ENCODE measurements around the gene RASGRP4. TPM values are rescaled to one million over a fixed set of nuclear protein-coding genes. Genes with fewer than 3 reads are reported as not detected.

The RASGRP4 gene
- total and polyA plus RNA-seq, 10 of the 15 experiments (the other 5 are each of a cell fraction or from before 2014, with no cell fraction given), result 0.24 to 7.4 (median 3.3) TPM

GRCh38 chr19:38441657-38442348, 15.8 kb upstream of the RASGRP4 start (continued):
- TF ChIP-seq, protein P1, sequence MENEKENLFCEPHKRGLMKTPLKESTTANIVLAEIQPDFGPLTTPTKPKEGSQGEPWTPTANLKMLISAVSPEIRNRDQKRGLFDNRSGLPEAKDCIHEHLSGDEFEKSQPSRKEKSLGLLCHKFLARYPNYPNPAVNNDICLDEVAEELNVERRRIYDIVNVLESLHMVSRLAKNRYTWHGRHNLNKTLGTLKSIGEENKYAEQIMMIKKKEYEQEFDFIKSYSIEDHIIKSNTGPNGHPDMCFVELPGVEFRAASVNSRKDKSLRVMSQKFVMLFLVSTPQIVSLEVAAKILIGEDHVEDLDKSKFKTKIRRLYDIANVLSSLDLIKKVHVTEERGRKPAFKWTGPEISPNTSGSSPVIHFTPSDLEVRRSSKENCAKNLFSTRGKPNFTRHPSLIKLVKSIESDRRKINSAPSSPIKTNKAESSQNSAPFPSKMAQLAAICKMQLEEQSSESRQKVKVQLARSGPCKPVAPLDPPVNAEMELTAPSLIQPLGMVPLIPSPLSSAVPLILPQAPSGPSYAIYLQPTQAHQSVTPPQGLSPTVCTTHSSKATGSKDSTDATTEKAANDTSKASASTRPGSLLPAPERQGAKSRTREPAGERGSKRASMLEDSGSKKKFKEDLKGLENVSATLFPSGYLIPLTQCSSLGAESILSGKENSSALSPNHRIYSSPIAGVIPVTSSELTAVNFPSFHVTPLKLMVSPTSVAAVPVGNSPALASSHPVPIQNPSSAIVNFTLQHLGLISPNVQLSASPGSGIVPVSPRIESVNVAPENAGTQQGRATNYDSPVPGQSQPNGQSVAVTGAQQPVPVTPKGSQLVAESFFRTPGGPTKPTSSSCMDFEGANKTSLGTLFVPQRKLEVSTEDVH (IDR thresholded peaks at IDR 0.05; ENCODE audit: low read depth, partially characterized antibody), result no peak
- TF ChIP-seq RAD21 (IDR thresholded peaks at IDR 0.05; ENCODE audit: insufficient read depth, low read depth, low read length) (peak; percentile 45; the same call in 1 of the 2 replicates), DPF2 (IDR thresholded peaks at IDR 0.05) (no peak), NR2F1 (conservative IDR thresholded peaks at IDR 0.05) (0 out of 2 replicates have a peak, but pooled peaks have one; percentile 22), NR2C1 (IDR thresholded peaks at IDR 0.05) (no peak), EGR1 (IDR thresholded peaks at IDR 0.05; ENCODE audit: borderline replicate concordance in 1 of 2, low read depth in 2 of 2, low read length in 2 of 2) (no peak), USF2 (IDR thresholded peaks at IDR 0.05; ENCODE audit: borderline replicate concordance, low read depth, low read length) (no peak)
- TF ChIP-seq, protein P2, sequence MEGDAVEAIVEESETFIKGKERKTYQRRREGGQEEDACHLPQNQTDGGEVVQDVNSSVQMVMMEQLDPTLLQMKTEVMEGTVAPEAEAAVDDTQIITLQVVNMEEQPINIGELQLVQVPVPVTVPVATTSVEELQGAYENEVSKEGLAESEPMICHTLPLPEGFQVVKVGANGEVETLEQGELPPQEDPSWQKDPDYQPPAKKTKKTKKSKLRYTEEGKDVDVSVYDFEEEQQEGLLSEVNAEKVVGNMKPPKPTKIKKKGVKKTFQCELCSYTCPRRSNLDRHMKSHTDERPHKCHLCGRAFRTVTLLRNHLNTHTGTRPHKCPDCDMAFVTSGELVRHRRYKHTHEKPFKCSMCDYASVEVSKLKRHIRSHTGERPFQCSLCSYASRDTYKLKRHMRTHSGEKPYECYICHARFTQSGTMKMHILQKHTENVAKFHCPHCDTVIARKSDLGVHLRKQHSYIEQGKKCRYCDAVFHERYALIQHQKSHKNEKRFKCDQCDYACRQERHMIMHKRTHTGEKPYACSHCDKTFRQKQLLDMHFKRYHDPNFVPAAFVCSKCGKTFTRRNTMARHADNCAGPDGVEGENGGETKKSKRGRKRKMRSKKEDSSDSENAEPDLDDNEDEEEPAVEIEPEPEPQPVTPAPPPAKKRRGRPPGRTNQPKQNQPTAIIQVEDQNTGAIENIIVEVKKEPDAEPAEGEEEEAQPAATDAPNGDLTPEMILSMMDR (IDR thresholded peaks at IDR 0.05 in 2 of 3, conservative IDR thresholded peaks at IDR 0.05 in 1 of 3; ENCODE audit: control insufficient read depth in 2 of 3, extremely low read depth in 1 of 3, insufficient read depth in 1 of 3, low read depth in 3 of 3, low read length in 3 of 3), result peak; percentile 23 to 45 (median 29); a peak in 3 of 6 replicates

Measured in GM12878 (cell line).